Activated CD4-positive, alpha-beta memory T cell treated with anti-CD3 and anti-CD28 coated beads for 36 hours (primary cell): ENCODE measurements around the gene PRTG. TPM values are rescaled to one million over a fixed set of nuclear protein-coding genes. Genes with fewer than 3 reads are reported as not detected.
"Not testable (repeated sequence)": the region's sequence is repeated elsewhere in the genome, so short reads cannot be mapped to it uniquely, and the experiment has no call there.

Source experiments
- CTCF ChIA-PET: fragments of 350-600 bp; sonication (Branson Sonifier 250); formaldehyde crosslinking; loops from one replicate; lab custom pipeline; 2021; ENCODE audit warnings: antibody characterized with exemption, inconsistent platforms; lab: Charles Lee
- POLR2A ChIA-PET: fragments of 350-600 bp; sonication (Branson Sonifier 250); formaldehyde crosslinking; loops from one replicate; lab custom pipeline; 2021; ENCODE audit warnings: antibody characterized with exemption; lab: Charles Lee
- DNase-seq: peaks from one replicate; pipeline ENCODE4 v3.0.0-alpha.2; 2020
- H3K27ac Mint-ChIP-seq: one replicate; pipeline ENCODE4 v1.8.0; 2021; ENCODE audit warnings: mixed read lengths
- H3K27me3 Mint-ChIP-seq: one replicate; pipeline ENCODE4 v1.8.0; 2021; ENCODE audit warnings: mixed read lengths
- H3K36me3 Mint-ChIP-seq: one replicate; pipeline ENCODE4 v1.8.0; 2021; ENCODE audit warnings: mixed read lengths
- H3K4me1 Mint-ChIP-seq: one replicate; pipeline ENCODE4 v1.8.0; 2021; ENCODE audit warnings: low read depth, mixed read lengths
- H3K4me3 Mint-ChIP-seq: one replicate; pipeline ENCODE4 v1.8.0; 2021; ENCODE audit warnings: mild to moderate bottlenecking, mixed read lengths
- H3K9me3 Mint-ChIP-seq: one replicate; pipeline ENCODE4 v1.8.0; 2021; ENCODE audit warnings: mixed read lengths
- intact Hi-C: fragments of 100-400 bp; cut with micrococcal nuclease; formaldehyde crosslinking; loops from one replicate; pipeline ENCODE4 v1.15.1; 2023
- total RNA-seq, 2 experiments: library from RNA; stranded (reverse); gene quantifications; one replicate each; pipeline ENCODE4 v1.2.3, GENCODE V29; 2021

The PRTG gene
- total RNA-seq, 2 experiments from 2014 or later = not detected

DNA sequence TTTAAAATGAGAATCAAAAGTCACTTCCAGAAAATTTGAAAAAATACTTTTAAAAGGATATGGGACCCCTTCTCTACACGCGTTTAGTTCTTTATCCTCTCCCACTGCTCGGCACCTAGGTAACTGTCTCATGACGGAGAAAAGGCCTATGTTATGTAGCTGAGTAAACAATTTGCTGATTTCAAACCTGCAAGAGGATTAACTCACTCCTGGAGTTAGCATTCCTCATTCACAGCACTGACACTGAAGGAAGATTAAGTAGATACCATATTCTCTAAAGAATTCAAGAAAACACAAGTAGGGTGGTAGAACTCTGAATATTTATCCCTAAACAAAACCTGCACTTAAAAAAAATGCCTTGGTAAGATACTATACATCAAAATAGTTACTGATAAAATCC, 124.6 kb downstream of the PRTG start:
- ChIA-PET CTCF (no interaction called here), POLR2A (no interaction called here)
- Mint-ChIP-seq H3K4me1 (no peaks in the 10 kb centered on the region), H3K27ac (no peak overlapping the region), H3K36me3 (no peaks in the 10 kb centered on the region), H3K9me3 (no peaks in the 10 kb centered on the region), H3K4me3 (no peak overlapping the region), H3K27me3 (peaks cover 16% of the 10 kb centered on the region)
- intact Hi-C loops = no loop called here
- no peak for DNase-seq

- CTCF ChIA-PET = no interaction called here
- intact Hi-C loops = no loop called here
These were observed 127.5 kb downstream of the PRTG start for GRCh38 chr15:55615445-55615844.

GRCh38 chr15:55613727-55614126, 129.2 kb downstream of the PRTG start:
- H3K27me3 Mint-ChIP-seq = peaks cover 20% of the 10 kb centered on the region
- CTCF ChIA-PET = no interaction called here
- intact Hi-C loops = no loop called here

More at GRCh38 chr15:55615445-55615844, 127.5 kb downstream of the PRTG start:
- no peak for DNase-seq
- H3K36me3 Mint-ChIP-seq = no peaks in the 10 kb centered on the region
- peaks cover 20% of the 10 kb centered on the region for H3K27me3 Mint-ChIP-seq
- POLR2A ChIA-PET = no interaction called here
- H3K4me3 Mint-ChIP-seq = no peak overlapping the region
- H3K27ac Mint-ChIP-seq = no peak overlapping the region
- no peaks in the 10 kb centered on the region for H3K9me3 Mint-ChIP-seq
- H3K4me1 Mint-ChIP-seq = no peaks in the 10 kb centered on the region

DNA sequence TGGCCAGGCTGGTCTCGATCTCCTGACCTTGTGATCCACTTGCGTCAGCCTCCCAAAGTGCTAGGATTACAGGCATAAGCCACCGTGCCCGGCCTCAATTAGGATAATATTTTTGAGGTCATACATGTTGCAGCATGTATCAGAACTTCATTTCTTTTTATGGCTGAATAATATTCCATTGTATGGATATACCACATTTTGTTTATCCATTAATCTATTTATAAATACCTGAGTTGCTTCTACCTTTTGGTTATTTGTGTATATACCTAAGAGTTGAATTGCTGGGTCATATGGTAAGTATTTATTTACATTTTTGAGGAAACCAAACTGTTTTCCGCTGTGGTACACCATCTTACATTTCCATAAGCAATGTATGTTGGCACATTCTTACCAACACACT, 136.7 kb downstream of the PRTG start:
- DNase-seq = no peak
- H3K27me3 Mint-ChIP-seq = peaks cover 4% of the 10 kb centered on the region
- no peaks in the 10 kb centered on the region for H3K4me1 Mint-ChIP-seq
- peaks cover 4% of the 10 kb centered on the region for H3K9me3 Mint-ChIP-seq
- no peak overlapping the region for H3K4me3 Mint-ChIP-seq
- intact Hi-C loops = no loop called here
- POLR2A ChIA-PET = no interaction called here
- no peak overlapping the region for H3K27ac Mint-ChIP-seq
- no peaks in the 10 kb centered on the region for H3K36me3 Mint-ChIP-seq
- CTCF ChIA-PET = no interaction called here

More at GRCh38 chr15:55613727-55614126, 129.2 kb downstream of the PRTG start:
- Mint-ChIP-seq H3K27ac (no peak overlapping the region), H3K9me3 (no peaks in the 10 kb centered on the region), H3K4me1 (no peaks in the 10 kb centered on the region), H3K4me3 (no peak overlapping the region), H3K36me3 (no peaks in the 10 kb centered on the region)
- DNase-seq = no peak
- POLR2A ChIA-PET = no interaction called here

DNA sequence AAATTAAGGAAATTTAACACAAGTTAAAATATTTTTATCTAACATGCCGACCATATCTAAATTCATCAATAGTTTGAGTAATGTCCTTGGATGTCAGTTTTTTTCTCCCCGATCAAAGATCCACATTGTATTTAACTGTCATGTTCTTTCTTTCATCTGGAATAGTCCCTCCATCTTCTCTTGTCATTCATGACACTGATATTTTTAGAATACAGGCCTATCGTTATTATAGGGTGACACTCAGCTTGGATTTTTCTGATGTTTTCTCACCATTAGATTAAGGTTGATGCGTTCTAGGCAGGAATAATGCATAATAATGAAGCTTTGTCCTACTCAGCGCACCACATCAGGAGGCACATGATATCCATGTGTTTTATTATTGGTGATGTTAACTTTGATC, 141.6 kb downstream of the PRTG start:
- no peak overlapping the region for H3K27ac Mint-ChIP-seq
- no peaks in the 10 kb centered on the region for H3K36me3 Mint-ChIP-seq
- CTCF ChIA-PET = interaction anchor here (0.7 kb wide), 1 partner anchor 759 kb away, joined by 3 read pairs; no protein-coding TSS in a partner anchor
- no peak for DNase-seq
- no peaks in the 10 kb centered on the region for H3K9me3 Mint-ChIP-seq
- POLR2A ChIA-PET = no interaction called here
- H3K27me3 Mint-ChIP-seq = peaks cover 4% of the 10 kb centered on the region
- no peak overlapping the region for H3K4me3 Mint-ChIP-seq
- intact Hi-C loops = no loop called here
- no peaks in the 10 kb centered on the region for H3K4me1 Mint-ChIP-seq

- H3K9me3 Mint-ChIP-seq = no peaks in the 10 kb centered on the region
- H3K27me3 Mint-ChIP-seq = peaks cover 4% of the 10 kb centered on the region
- H3K4me1 Mint-ChIP-seq = no peaks in the 10 kb centered on the region
- H3K27ac Mint-ChIP-seq = no peak overlapping the region
- H3K36me3 Mint-ChIP-seq = no peaks in the 10 kb centered on the region
- CTCF ChIA-PET = no interaction called here
- no peak for DNase-seq
- H3K4me3 Mint-ChIP-seq = no peak overlapping the region
- intact Hi-C loops = no loop called here
- POLR2A ChIA-PET = no interaction called here
These were observed 143.5 kb downstream of the PRTG start for GRCh38 chr15:55599439-55599838.

- H3K27me3 Mint-ChIP-seq = peaks cover 28% of the 10 kb centered on the region
- DNase-seq, POLR2A ChIA-PET, H3K4me1 Mint-ChIP-seq, H3K36me3 Mint-ChIP-seq, H3K27ac Mint-ChIP-seq, H3K9me3 Mint-ChIP-seq, intact Hi-C loops, H3K4me3 Mint-ChIP-seq: not testable (repeated sequence)
- CTCF ChIA-PET = interaction anchor here (1.1 kb wide), 1 partner anchor 66 kb away, joined by 3 read pairs; no protein-coding TSS in a partner anchor
These were observed 149.9 kb downstream of the PRTG start for GRCh38 chr15:55593019-55593418.

DNA sequence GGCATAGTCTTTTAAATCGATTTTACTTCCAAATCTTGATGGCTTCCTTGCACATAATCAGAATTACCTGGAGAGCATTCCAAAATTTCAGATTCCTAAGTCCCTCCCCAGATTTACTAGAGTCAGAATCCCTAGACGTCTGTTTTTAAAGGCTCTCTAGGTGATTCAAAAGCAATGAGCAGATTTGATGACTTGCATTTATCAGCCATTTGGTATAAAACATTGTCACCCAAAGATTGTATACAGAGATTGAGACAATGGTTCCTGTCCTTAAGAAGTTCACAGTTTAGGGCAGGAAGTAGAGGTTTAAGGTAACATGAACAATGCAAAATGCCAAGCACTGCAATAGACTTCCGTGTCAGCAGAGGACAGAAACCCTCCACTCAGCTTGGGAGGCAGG, 152.2 kb downstream of the PRTG start:
- Mint-ChIP-seq H3K4me3 (no peak overlapping the region), H3K9me3 (no peaks in the 10 kb centered on the region), H3K4me1 (no peaks in the 10 kb centered on the region), H3K27me3 (peaks cover 27% of the 10 kb centered on the region), H3K27ac (no peak overlapping the region), H3K36me3 (no peaks in the 10 kb centered on the region)
- intact Hi-C loops = no loop called here
- ChIA-PET CTCF (no interaction called here), POLR2A (no interaction called here)
- DNase-seq = no peak

GRCh38 chr15:55589287-55589686, 153.7 kb downstream of the PRTG start:
- CTCF ChIA-PET = no interaction called here
- H3K9me3 Mint-ChIP-seq = no peaks in the 10 kb centered on the region
- no peak for DNase-seq
- H3K4me1 Mint-ChIP-seq = no peaks in the 10 kb centered on the region
- no peak overlapping the region for H3K27ac Mint-ChIP-seq
- peaks cover 31% of the 10 kb centered on the region for H3K27me3 Mint-ChIP-seq
- peak overlapping the region; percentile 53 for H3K4me3 Mint-ChIP-seq
- intact Hi-C loops = no loop called here
- H3K36me3 Mint-ChIP-seq = no peaks in the 10 kb centered on the region
- POLR2A ChIA-PET = no interaction called here

DNA sequence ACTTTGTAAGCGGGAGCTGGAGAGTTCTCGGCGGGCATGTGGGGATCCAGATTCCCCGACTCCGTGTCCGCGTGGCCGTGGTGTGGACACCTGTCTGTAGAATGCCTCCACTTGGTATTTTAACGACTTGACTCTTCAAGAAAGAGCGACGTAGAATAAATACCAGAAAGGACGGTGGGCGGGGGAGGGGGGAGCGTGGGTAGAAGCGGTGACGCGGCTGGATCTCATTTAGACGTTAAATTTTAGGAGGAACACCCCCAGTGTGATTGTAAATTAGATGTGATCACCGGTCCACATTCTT, 154.2 kb downstream of the PRTG start:
- no peaks in the 10 kb centered on the region for H3K36me3 Mint-ChIP-seq
- no peak for DNase-seq
- no peaks in the 10 kb centered on the region for H3K9me3 Mint-ChIP-seq
- H3K4me1 Mint-ChIP-seq = no peaks in the 10 kb centered on the region
- ChIA-PET CTCF (no interaction called here), POLR2A (no interaction called here)
- intact Hi-C loops = no loop called here
- peaks cover 35% of the 10 kb centered on the region for H3K27me3 Mint-ChIP-seq
- H3K27ac Mint-ChIP-seq = no peak overlapping the region
- no peak overlapping the region for H3K4me3 Mint-ChIP-seq

DNA sequence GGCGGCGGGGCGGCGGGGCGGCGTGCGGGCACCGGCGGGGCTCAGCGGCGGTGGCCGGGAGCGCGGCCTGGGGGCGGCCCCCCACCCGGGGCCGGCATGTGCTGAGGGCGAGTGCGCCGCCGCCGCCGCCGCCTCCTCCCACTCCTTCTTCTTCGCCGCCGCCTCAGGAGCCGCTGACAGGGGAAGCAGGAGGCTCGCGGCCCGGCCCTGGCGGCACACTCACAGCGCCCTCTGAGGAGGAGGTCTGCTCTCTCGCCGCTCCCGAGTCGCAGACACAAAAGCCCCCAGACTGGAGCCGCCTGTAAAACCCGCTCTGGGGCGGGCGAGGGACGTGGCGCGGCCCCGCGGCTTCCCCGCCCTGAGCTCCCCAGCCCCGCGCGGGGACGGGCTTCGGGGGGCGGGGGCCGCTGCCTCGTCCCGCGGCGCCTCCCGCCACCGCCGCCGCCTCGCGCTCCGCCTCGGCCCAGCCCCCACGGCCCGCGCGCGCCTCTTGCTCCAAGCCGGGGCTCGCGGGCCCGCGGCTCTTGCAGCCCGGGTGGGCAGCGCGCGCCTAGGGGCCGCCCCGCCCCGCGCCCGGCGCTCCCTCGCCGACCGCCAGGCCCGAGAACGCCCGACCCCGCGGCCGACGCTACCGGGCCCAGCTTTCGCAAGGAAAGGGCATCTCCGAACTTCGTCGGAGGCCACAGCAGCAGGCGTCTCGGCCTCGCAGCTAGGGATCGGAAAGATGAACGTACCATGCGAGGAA, 154.7 kb downstream of the PRTG start, which contains the start of gene PYGO1:
Gene PYGO1, minus strand, starts transcription at position 276 of the 745 bp plus-strand sequence. CDS start 462 bp downstream, outside the sequence.
- Mint-ChIP-seq H3K27ac (no peak within 1 kb of the TSS), H3K27me3 (peaks cover 37% of the 10 kb centered on the region), H3K9me3 (no peaks in the 10 kb centered on the region), H3K4me1 (no peaks in the 10 kb centered on the region), H3K36me3 (no peaks in the 10 kb centered on the region), H3K4me3 (peak within 1 kb of the TSS; percentile 53)
- ChIA-PET POLR2A (no interaction called here), CTCF (no interaction called here)
- peak; percentile 50 for DNase-seq
- intact Hi-C loops = no loop called here

GRCh38 chr15:55587321-55588069, 155.5 kb downstream of the PRTG start:
- ChIA-PET CTCF (no interaction called here), POLR2A (no interaction called here)
- intact Hi-C loops = no loop called here
- peak; percentile 15 for DNase-seq
- H3K27ac Mint-ChIP-seq = no peak overlapping the region
- peaks cover 38% of the 10 kb centered on the region for H3K27me3 Mint-ChIP-seq
- H3K9me3 Mint-ChIP-seq = no peaks in the 10 kb centered on the region
- H3K4me1 Mint-ChIP-seq = no peaks in the 10 kb centered on the region
- no peaks in the 10 kb centered on the region for H3K36me3 Mint-ChIP-seq
- H3K4me3 Mint-ChIP-seq = peak overlapping the region; percentile 30
